NCI-H1436 (cell line): ENCODE data around the gene CTRL.
A peak's percentile ranks its signal among the peaks of the same experiment; 100 is the strongest.

Experiments
- DNase-seq: peaks from one replicate; lab custom pipeline; 2025; lab: John Stamatoyannopoulos, UW

The CTRL gene

GRCh38 chr16:67962135-67962534 is 30.5 kb upstream of the CTRL start:
- DNase-seq, result no peak

- peak; percentile 70 for DNase-seq
Measured at GRCh38 chr16:67961551-67961957, 29.9 kb upstream of the CTRL start.

- no peak for DNase-seq
Measured at GRCh38 chr16:67959536-67960329, 28.1 kb upstream of the CTRL start.

DNA sequence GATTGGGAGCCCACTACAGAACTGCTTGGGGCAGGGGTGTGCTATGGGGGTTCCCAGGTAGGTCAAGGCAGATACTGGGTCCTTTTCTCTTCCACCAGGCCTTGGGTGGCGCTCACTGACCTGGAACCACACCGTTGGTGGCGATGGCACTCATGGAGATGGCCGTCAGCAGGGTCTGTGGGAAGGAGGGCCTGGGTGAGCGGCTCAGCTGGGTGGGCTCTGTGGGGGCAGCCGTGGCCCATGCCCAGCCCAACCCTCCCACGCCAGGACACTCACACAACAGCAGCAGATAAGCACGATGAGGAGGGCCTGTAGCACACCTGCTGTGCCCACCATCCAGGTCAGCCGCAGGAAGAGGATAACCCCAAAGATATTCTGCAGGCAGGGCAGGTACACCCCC is 26.0 kb upstream of the CTRL start:
- no peak for DNase-seq

DNA sequence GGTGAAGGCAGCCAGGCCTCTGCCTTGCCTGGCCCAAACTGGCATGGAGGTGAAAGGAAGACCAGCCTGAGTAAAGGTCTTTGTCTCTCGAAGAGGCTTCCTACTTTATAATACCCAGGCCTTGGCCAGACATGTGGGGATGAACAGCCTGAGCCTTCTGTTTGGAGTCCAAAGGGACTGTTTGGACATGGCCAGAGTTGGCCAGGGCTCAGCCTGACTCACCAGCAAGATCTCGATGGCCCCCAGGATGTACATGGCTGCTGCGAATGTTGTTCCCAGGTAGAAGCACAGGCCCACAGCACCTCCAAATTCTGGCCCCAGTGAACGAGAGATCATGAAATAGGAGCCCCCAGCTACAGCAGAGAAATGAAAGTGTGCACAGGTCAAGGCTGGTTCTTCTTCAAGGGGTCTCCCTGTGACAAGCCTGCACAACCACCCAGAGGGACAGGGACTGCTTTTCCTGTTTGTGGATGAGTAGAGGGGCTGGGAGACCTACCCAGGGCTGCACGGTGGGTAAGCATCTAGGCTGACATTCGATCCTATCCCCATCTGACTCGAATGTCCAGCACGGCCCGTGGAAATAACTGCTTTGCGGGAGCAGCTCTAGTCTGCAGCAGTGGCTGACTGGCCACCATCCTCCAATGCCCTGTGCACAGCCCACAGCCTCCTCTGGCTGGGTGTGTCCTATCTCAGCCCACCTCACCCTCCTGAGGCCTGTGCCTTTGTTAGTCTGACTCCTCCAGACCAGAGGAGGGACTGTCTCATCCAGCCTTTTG is 22.9 kb upstream of the CTRL start:
- no peak for DNase-seq

GRCh38 chr16:67953641-67954375 is 22.1 kb upstream of the CTRL start:
- no peak for DNase-seq

DNA sequence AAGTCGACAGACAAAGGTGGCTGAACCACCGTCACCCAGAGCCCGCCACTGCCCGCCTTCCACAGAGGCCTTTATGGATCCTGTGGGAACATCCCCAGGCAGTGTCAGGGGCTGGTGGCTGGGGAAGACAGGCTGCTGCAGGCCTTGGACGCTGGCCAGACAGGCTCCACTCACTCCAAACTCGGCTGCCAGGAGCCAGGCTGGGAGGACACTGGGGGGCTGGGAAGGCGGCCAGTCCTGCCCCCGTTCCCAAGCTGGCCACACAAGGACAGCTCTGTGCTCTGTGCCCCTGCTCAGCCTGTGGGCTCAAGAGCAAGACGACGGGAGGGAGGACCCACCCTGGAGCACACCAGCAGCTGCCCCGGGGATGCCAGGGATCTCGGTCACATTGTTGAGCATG is 19.8 kb upstream of the CTRL start:
- no peak for DNase-seq

DNA sequence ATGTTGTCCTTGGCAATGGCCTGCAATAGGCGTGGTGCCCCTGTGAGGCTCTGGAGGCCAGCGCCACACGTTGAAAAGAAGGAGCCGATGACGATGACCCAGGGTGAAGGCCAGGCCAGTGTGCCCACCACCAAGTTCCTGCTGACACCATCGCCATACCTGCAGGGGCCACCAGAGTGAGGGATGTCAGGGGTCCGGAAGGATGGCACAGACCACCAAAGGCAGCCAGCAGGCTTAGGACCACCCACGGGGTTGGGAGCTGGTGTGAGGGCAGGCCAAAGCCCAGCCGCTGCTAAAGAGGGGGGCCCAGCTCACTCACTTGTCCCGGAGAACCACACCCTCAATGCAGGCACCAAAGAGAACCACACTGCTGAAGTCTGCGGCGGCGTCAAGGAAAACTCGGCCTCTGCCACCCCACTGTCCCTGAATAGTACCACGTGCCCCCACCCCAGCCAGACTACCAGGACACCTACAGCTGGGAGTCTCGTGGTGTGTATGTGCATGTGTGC is 18.7 kb upstream of the CTRL start:
- DNase-seq, result no peak

GRCh38 chr16:67949645-67950044 is 18.0 kb upstream of the CTRL start:
- no peak for DNase-seq

GRCh38 chr16:67948015-67948414 is 16.4 kb upstream of the CTRL start:
- no peak for DNase-seq

DNA sequence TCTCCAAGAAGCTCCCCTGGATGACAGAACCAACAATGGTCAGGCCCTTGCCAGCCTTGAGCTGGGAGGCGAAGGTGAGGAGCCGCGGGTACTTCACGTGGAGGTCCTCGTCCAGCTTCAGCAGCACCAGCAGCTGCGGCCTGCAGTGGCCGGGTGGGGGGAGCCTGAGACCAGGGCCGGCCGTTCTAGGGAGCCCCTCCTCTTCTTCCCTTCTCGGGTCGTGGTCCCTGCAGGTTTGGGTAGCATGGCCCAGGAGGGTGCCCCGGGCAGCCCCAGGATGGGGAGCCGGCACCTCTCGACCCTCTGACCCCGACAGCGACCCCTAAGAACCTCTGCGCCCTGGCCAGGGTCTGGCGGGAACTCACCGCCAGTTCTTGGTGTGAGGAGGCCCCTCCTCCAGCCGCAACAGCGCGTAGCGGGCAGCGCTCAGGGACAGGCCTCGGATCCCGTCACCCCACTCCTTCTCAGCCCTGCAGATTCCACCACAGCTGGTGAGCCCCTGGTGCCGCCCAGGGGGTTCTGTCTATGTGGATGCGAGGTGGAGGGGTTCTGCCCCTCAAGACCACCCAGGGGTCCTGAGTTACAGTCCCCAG is 15.4 kb upstream of the CTRL start:
- DNase-seq, result no peak

GRCh38 chr16:67946128-67946569 is 14.5 kb upstream of the CTRL start:
- DNase-seq, result no peak

DNA sequence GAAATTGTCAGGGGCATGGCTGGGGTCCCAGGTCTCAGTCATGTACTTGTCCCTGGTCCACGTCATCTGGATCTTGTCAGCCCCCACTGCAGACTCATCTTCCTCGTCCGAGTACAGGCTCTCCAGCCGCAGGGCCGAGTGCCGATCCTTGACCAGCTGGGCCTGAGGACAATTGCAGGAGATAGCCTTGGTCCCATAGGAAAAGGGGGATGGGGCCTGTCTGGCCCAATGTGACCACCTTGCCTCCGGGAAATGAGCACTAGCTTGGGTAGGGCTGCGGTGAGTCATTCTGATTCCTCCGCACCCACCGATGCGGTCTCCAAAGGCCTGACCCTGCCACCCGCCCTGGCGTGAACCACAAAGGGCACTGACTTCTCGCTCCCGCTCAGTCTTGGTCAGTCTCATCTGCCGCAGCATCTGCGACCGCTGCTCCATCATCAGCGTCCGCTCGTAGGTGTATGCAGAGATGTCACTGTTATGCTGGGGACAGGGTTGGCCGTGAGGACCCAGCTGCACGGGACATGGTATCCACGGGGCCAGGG is 13.8 kb upstream of the CTRL start:
- DNase-seq, result no peak

DNA sequence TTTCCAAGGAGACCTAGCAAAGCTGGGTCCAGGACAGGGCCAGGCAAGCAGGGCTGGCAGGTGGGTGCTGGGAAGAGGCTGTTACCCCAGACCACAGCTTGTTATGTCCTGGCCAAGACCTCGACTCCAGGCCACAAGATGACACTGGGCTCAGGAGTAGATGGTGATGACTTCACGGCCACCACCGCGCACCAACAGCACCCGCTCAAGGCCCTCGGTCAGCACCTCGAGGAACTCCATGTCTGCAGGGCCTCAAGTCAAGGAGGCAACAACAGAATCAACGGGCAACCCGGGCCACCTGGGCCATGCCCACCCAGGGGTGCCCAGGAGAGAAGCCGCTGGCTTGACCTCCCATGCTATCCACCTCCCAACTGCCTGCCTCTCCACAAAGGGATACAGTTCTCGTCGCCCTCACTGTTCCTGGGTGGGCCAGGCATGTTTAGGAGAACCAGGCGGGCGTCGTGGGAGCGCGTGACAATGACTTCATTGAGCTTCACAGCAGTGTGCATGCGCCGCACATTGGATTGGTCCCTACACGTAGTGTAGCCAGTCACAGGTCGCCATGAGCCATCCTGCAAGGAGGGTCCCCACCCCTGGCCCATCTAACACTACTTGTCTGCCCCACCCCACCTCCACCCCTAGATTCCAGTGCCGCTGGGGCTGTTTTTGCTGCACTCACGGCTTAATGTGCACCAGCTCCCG is 13.2 kb upstream of the CTRL start:
- no peak for DNase-seq

GRCh38 chr16:67943619-67944504 is 12.2 kb upstream of the CTRL start, which contains the start of gene LCAT:
Gene LCAT (minus strand): TSS chr16:67944120. CDS start chr16:67944101, 19 bp downstream.
- no peak for DNase-seq

DNA sequence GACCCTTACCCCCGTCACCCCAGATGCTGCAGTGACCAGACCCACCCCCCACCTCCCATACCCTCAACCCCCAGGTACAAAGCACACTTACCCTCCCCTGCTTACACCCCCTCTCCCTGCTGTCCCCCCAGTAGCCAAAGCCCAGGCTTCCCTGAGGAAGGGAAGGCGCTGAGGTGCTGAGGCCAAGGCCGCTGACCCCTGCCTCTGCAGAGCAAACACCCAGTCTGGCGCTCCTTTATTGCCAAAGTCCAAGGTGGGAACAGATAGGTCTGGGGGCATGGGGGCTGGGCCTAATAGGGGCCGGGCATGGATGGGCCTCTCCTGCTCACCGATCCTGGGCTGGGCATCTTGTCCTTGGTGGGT is 11.6 kb upstream of the CTRL start:
- DNase-seq, result no peak

- no peak for DNase-seq
Measured at GRCh38 chr16:67942510-67943255, 11.0 kb upstream of the CTRL start.

GRCh38 chr16:67942200-67942509 is 10.5 kb upstream of the CTRL start:
- DNase-seq, result no peak

DNA sequence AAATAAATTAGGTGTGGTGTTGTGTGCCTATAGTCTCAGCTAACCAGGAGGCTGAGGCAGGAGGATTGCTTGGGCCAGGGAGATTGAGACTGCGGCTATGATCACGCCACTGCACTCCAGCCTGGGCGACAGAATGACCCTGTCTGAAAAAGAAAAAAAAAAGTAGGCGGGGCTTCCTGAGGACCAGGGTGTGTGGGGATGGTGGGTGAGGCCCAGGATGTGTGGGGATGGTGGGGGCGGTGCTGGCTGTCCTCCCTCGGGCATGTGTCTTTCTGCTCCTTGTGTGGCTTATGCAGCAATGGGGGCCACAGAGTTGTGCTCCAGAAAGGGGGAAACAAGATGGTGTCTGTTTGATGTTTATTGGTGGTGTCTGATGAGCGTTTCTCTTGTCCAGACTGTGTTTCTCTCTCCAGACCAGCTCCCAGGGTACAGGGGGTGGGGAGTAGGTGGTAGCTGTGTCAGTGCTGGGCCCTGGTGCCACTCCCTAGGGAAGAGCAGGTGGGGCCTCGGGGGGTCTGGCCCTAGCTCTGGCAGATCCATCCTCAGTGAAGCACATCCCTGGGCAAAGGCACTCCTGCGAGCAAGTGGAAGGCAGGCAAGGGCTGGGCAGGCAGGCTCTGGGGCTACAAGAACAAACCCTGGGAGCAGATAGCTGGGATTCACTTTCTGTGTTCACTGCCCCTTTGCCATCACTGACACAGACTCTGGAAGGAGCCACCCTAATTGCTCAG is 10.0 kb upstream of the CTRL start:
- no peak for DNase-seq
